Kidney (tissue), 14 donors: ENCODE data around the gene PRXL2A. TPM values are rescaled to one million over a fixed set of nuclear protein-coding genes. Genes with fewer than 3 reads are reported as not detected.

Experiments
- DNase-seq, 5 donors: peaks; one replicate each; pipeline ENCODE4 v3.0.0-alpha.2; 2013 to 2020
- FAIRE-seq: peaks from 2 replicates; lab custom pipeline; 2012; peaks lifted over from hg19 to GRCh38; lab: Jason Lieb, UNC
- H3K27ac ChIP-seq, 2 donors: one replicate each; pipeline ENCODE4 v1.7.0; 2013; ENCODE audit warnings: low read depth in 2 of 2, low read length in 2 of 2, inconsistent platforms in 1 of 2
- H3K27me3 ChIP-seq: one replicate; pipeline ENCODE4 v1.7.1; 2013; ENCODE audit warnings: low read length, inconsistent platforms; ENCODE audit not compliant: control insufficient read depth, insufficient read depth
- H3K36me3 ChIP-seq, 3 donors: one replicate each; pipeline versions ENCODE4 v1.7.0 to v1.7.1; 2013; ENCODE audit warnings: low read length in 3 of 3, control low read depth in 1 of 3, inconsistent platforms in 1 of 3; ENCODE audit not compliant: insufficient read depth in 3 of 3, control insufficient read depth in 2 of 3
- H3K4me1 ChIP-seq, 3 donors: one replicate each; pipeline versions ENCODE4 v1.7.0 to v1.7.1; 2013; ENCODE audit warnings: low read length in 3 of 3, inconsistent platforms in 1 of 3, low read depth in 1 of 3; ENCODE audit not compliant: control insufficient read depth in 2 of 3, insufficient read depth in 2 of 3
- H3K4me3 ChIP-seq, 3 donors: one replicate each; pipeline versions ENCODE4 v1.7.0 to v1.8.1; 2013; ENCODE audit warnings: low read length in 3 of 3, control low read depth in 1 of 3, inconsistent platforms in 1 of 3
- H3K9ac ChIP-seq, 3 donors: one replicate each; pipeline versions ENCODE4 v1.7.0 to v1.7.1; 2013; ENCODE audit warnings: low read length in 3 of 3, control low read depth in 1 of 3, inconsistent platforms in 1 of 3
- H3K9me3 ChIP-seq, 3 donors: one replicate each; pipeline versions ENCODE4 v1.7.0 to v1.7.1; 2013; ENCODE audit warnings: low read length in 3 of 3, control low read depth in 1 of 3, inconsistent platforms in 1 of 3; ENCODE audit not compliant: control insufficient read depth in 2 of 3, insufficient read depth in 1 of 3
- intact Hi-C: fragments of 100-400 bp; cut with DNase I; formaldehyde crosslinking; loops from one replicate; pipeline ENCODE4 v1.11.1; 2022
- polyA plus RNA-seq: library from polyadenylated mRNA; stranded (reverse); fragments of 350-450 nt; fragmentation: Illumina TruSeq; extraction: RNeasy Lipid Tissue Mini Kit (QIAGEN cat#74804); gene quantifications from one replicate; pipeline ENCODE4 v1.2.3, GENCODE V29; 2014; ENCODE audit warnings: low read depth, low replicate concordance; ENCODE audit not compliant: insufficient read depth
- total RNA-seq: library from RNA; stranded (reverse); fragmentation: NEBNext Ultra II Directional; extraction: Animal tissue kit (Norgen Biotek cat#: 25700); gene quantifications from one replicate; pipeline ENCODE4 v1.2.1, GENCODE V29; 2021
- TF ChIP-seq, protein P1 (sequence below): IDR thresholded peaks from 3 replicates; pipeline ENCODE4 v1.5.1; 2012; ENCODE audit warnings: mild to moderate bottlenecking, moderate library complexity, borderline replicate concordance; ENCODE audit not compliant: insufficient read depth; ENCODE audit errors: extremely low read depth
- donor health status: control.
- donor health status: control.
- donor health status: control.
- donor health status: control.
- donor health status: control.
- donor health status: DM: yes; HTN: yes; CAD: no.
- donor health status: Normal renal cell carcinoma (clear cell type).

PRXL2A gene
- total and polyA plus RNA-seq, 2 donors from 2014 or later: 69.4 to 101 TPM

DNA sequence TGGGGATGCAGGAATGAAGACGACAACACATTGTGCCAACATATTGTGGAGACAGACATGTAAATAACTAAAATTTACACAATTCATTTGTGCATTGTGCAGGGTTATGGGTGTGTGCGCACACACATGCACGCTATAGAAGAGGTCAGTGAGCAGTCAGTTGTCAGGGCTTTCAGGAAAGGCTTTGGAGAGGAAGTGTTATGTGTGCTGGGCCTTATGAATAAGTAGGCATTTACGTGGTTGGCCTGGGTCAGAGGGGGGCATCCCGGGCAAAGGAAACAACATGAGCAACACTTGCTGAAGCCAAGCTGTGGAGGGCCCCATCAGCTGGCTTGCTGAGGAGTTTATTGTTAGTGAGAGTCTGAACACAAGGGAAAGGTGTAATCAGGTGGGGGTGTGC, 4.1 kb downstream of the PRXL2A start:
- no peak overlapping the region for H3K9ac ChIP-seq
- H3K9me3 ChIP-seq: no peaks in the 10 kb centered on the region
- no peaks in the 10 kb centered on the region for H3K27me3 ChIP-seq
- DNase-seq (peak in 1 of 5 donors; percentile 49), FAIRE-seq (no peak)
- H3K4me1 ChIP-seq: peaks cover 7 to 50% (median 45%) of the 10 kb centered on the region in 3 donors
- TF ChIP-seq, protein P1, sequence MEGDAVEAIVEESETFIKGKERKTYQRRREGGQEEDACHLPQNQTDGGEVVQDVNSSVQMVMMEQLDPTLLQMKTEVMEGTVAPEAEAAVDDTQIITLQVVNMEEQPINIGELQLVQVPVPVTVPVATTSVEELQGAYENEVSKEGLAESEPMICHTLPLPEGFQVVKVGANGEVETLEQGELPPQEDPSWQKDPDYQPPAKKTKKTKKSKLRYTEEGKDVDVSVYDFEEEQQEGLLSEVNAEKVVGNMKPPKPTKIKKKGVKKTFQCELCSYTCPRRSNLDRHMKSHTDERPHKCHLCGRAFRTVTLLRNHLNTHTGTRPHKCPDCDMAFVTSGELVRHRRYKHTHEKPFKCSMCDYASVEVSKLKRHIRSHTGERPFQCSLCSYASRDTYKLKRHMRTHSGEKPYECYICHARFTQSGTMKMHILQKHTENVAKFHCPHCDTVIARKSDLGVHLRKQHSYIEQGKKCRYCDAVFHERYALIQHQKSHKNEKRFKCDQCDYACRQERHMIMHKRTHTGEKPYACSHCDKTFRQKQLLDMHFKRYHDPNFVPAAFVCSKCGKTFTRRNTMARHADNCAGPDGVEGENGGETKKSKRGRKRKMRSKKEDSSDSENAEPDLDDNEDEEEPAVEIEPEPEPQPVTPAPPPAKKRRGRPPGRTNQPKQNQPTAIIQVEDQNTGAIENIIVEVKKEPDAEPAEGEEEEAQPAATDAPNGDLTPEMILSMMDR: no peak
- H3K27ac ChIP-seq: no peak overlapping the region
- H3K4me3 ChIP-seq: no peak overlapping the region
- intact Hi-C loops: no loop called here
- H3K36me3 ChIP-seq: no peaks in the 10 kb centered on the region

DNA sequence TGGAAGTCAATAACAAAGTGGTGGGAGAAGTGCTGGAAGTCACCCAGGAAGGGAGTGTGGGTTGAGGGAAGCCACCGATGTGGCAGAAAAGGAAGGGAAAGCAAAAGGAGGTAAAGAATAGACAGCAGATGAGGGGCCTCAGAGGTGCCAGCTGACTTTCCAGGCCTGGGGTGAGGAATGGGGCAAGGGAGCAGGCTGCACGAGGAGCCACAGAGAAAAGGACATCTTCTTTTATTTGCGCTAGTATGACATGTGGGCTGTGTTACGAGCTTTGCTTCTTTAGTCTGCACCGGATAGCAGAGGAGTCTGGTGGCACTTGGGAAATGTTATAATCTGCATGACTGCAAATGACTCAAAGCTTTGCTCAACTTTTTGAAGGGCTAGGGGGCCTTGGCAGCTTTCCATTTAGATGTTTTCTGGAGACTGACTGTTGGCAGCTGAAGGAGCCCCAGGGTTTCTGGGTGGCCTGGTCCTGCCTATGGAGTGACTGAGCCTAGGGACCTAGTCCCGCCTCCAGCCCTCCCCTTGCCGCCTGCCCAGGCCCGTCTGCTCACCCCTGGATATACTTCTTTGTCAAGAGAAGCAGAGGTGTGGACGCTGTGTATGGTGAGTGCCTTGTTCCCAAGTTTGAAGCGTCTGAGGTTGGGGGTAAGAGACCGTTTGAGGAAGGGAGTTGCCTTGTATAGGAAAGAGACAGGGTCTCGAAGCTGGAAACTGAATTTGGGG, 5.1 kb downstream of the PRXL2A start:
- H3K27me3 ChIP-seq: no peaks in the 10 kb centered on the region
- H3K4me3 ChIP-seq: no peak overlapping the region
- no peaks in the 10 kb centered on the region for H3K9me3 ChIP-seq
- intact Hi-C loops: no loop called here
- peak overlapping the region; percentile 23 to 33 for H3K27ac ChIP-seq
- H3K4me1 ChIP-seq: peaks cover 7 to 47% (median 42%) of the 10 kb centered on the region in 3 donors
- no peaks in the 10 kb centered on the region for H3K36me3 ChIP-seq
- peak; percentile 59 to 82 (median 73) for DNase-seq
- no peak overlapping the region for H3K9ac ChIP-seq
- FAIRE-seq: no peak
- TF ChIP-seq, protein P1: no peak

- peak overlapping the region; percentile 9 to 51 for H3K27ac ChIP-seq
- intact Hi-C loops: no loop called here
- no peaks in the 10 kb centered on the region for H3K27me3 ChIP-seq
- H3K4me1 ChIP-seq: peaks cover 7 to 47% (median 42%) of the 10 kb centered on the region in 3 donors
- FAIRE-seq (no peak), DNase-seq (peak in 4 of 5 donors; percentile 78 to 93 (median 88))
- H3K4me3 ChIP-seq: no peak overlapping the region
- TF ChIP-seq, protein P1: no peak
- H3K36me3 ChIP-seq: no peaks in the 10 kb centered on the region
- H3K9me3 ChIP-seq: no peaks in the 10 kb centered on the region
- peak overlapping the region in 1 of 3 donors; percentile 38 for H3K9ac ChIP-seq
Observed at GRCh38 chr10:80414142-80414895, 6.0 kb downstream of the PRXL2A start.
